ENCODE data around the gene PRKCA.

GRCh38 chr17:66813296-66813695 lies 510.9 kb downstream of the PRKCA start:
- TF ChIP-seq CTCF (IDR thresholded peaks at IDR 0.05) = no peak
- TF ChIP-seq POLR2A (IDR thresholded peaks at IDR 0.05; ENCODE audit: low read length) = no peak
- TF ChIP-seq RAD21 (conservative IDR thresholded peaks at IDR 0.05 in 1 of 2, IDR thresholded peaks at IDR 0.05 in 1 of 2) = no peak
- TF ChIP-seq MAX (IDR thresholded peaks at IDR 0.05) = no peak
- TF ChIP-seq POLR2AphosphoS2 (conservative IDR thresholded peaks at IDR 0.05; ENCODE audit: low read length) = no peak
